GM21576 (cell line): ENCODE results near the gene GRAP.

Source experiments
- ATAC-seq: cut with Tn5 transposase; IDR thresholded peaks from one replicate; pipeline ENCODE4 v1.9.1; 2021; ENCODE audit warnings: mild to moderate bottlenecking, moderate library complexity; ENCODE audit not compliant: unreplicated experiment

GRAP gene

GRCh38 chr17:19004421-19005136, 42.2 kb downstream of the GRAP start, which contains the start of gene FAM83G:
Gene FAM83G, minus strand, starts transcription at chr17:19004764. Its CDS starts 723 bp downstream, at chr17:19004041.
- ATAC-seq, result peak; percentile 70

GRCh38 chr17:19003543-19004420, 43.0 kb downstream of the GRAP start:
- ATAC-seq, result no peak

- ATAC-seq, result no peak
Measured at GRCh38 chr17:19002805-19003542, 43.8 kb downstream of the GRAP start.

GRCh38 chr17:19001907-19002590, 44.7 kb downstream of the GRAP start:
- ATAC-seq, result no peak

GRCh38 chr17:19000531-19001325, 46.0 kb downstream of the GRAP start:
- ATAC-seq, result no peak

- ATAC-seq, result no peak
Measured at GRCh38 chr17:18999911-19000310, 46.8 kb downstream of the GRAP start.

GRCh38 chr17:18999394-18999793, 47.4 kb downstream of the GRAP start:
- ATAC-seq, result no peak

GRCh38 chr17:18997650-18998196, 49.0 kb downstream of the GRAP start:
- ATAC-seq, result no peak

- no peak for ATAC-seq
Measured at GRCh38 chr17:18996458-18996857, 50.3 kb downstream of the GRAP start.

- ATAC-seq, result no peak
Measured at GRCh38 chr17:18995220-18995619, 51.5 kb downstream of the GRAP start.

GRCh38 chr17:18994631-18995030, 52.1 kb downstream of the GRAP start:
- no peak for ATAC-seq

GRCh38 chr17:18993905-18994526, 52.7 kb downstream of the GRAP start:
- no peak for ATAC-seq

- no peak for ATAC-seq
Measured at GRCh38 chr17:18992454-18993130, 54.2 kb downstream of the GRAP start.

GRCh38 chr17:18991531-18992315, 55.0 kb downstream of the GRAP start:
- no peak for ATAC-seq

GRCh38 chr17:18990331-18990730, 56.4 kb downstream of the GRAP start:
- no peak for ATAC-seq

- no peak for ATAC-seq
Measured at GRCh38 chr17:18988546-18989173, 58.1 kb downstream of the GRAP start.

GRCh38 chr17:18987862-18988545, 58.8 kb downstream of the GRAP start:
- no peak for ATAC-seq
